HCT116 (cell line): Measurements from ENCODE around the gene CES4A. TPM values are rescaled to one million over a fixed set of nuclear protein-coding genes. Genes with fewer than 3 reads are reported as not detected.

ENCODE experiments used
- ATAC-seq: fragments of 200-7000 bp; cut with Tn5 transposase; 2 replicates; pipeline ENCODE4 v1.9.1; 2020; ENCODE audit warnings: mild to moderate bottlenecking, moderate library complexity
- BruUV-seq: library from RNA; stranded (reverse); fragments of 400-500 nt; replicated peaks from 2 replicates; lab custom pipeline; 2021; lab: Mats Ljungman, UMichigan
- CTCF ChIA-PET: fragments of 300-600 bp; sonication (Branson Sonifier 250); formaldehyde crosslinking; loops from one replicate; lab custom pipeline; 2021; ENCODE audit warnings: antibody characterized with exemption; lab: Charles Lee
- POLR2A ChIA-PET: fragments of 300-600, 350-600 bp; sonication (Branson Sonifier 250); formaldehyde crosslinking; loops from one replicate; lab custom pipeline; 2021; ENCODE audit warnings: antibody characterized with exemption; lab: Charles Lee
- RAD21 ChIA-PET, 2 experiments: fragments of 300-600 bp; sonication (Branson Sonifier 250); formaldehyde crosslinking; loops; one replicate each; lab custom pipeline; 2023; ENCODE audit warnings: low total read pairs in 2 of 2; ENCODE audit not compliant: uncharacterized antibody in 2 of 2, unreplicated experiment in 2 of 2, low non-redundant PET in 1 of 2; lab: Charles Lee
- DNase-seq: peaks from one replicate; pipeline ENCODE4 v3.0.0-alpha.2; 2010; ENCODE audit warnings: low read depth, low spot score
- H2AFZ ChIP-seq: fragments of 200-600 bp; shearing (Covaris generic), sonication (generic); 2 replicates; pipeline ENCODE4 v1.6.1; 2017; ENCODE audit warnings: low read depth, mixed run types, mixed read lengths, antibody characterized with exemption, low read length; ENCODE audit not compliant: poor library complexity, severe bottlenecking
- H3K27ac ChIP-seq: 2 replicates; pipeline ENCODE4 v1.5.1; 2012; ENCODE audit warnings: low read depth, low read length
- H3K27me3 ChIP-seq: fragments of 200-600 bp; sonication (generic); 2 replicates; pipeline ENCODE4 v1.6.1; 2016; ENCODE audit warnings: mixed run types, low read length, mixed read lengths; ENCODE audit not compliant: insufficient read depth
- H3K36me3 ChIP-seq, 2 experiments: fragments of 200-500 bp in 1 of 2; fragments of 200-600 bp in 1 of 2; sonication (Bioruptor generic) in 1 of 2; sonication (generic) in 1 of 2; 2 replicates each; pipeline versions ENCODE4 v1.5.1 to v1.6.1; 2014 to 2016; ENCODE audit warnings: low read length in 2 of 2, inconsistent platforms in 1 of 2, mixed read lengths in 1 of 2, mixed run types in 1 of 2; ENCODE audit not compliant: insufficient read depth in 2 of 2, control insufficient read depth in 1 of 2
- H3K4me1 ChIP-seq, 2 experiments: fragments of 200-600 bp in 1 of 2; sonication (generic) in 1 of 2; 2 replicates each; pipeline versions ENCODE4 v1.5.1 to v1.6.1; 2012 to 2017; ENCODE audit warnings: low read length in 2 of 2, inconsistent platforms in 1 of 2, mild to moderate bottlenecking in 1 of 2, mixed read lengths in 1 of 2, mixed run types in 1 of 2, moderate library complexity in 1 of 2; ENCODE audit not compliant: insufficient read depth in 2 of 2, control insufficient read depth in 1 of 2
- H3K4me2 ChIP-seq: fragments of 200-600 bp; sonication (generic); 2 replicates; pipeline ENCODE4 v1.6.1; 2017; ENCODE audit warnings: mixed run types, low read length, mixed read lengths
- H3K4me3 ChIP-seq, 2 experiments: fragments of 200-600 bp in 1 of 2; sonication (generic) in 1 of 2; replicated peaks in 1 of 2; 2 replicates each; pipeline ENCODE4 v1.5.1; 2011 to 2016; ENCODE audit warnings: low read length in 2 of 2, control low read depth in 1 of 2, low read depth in 1 of 2, mild to moderate bottlenecking in 1 of 2, mixed read lengths in 1 of 2, mixed run types in 1 of 2
- H3K79me2 ChIP-seq: fragments of 200-600 bp; sonication (generic); 2 replicates; pipeline ENCODE4 v1.6.1; 2017; ENCODE audit warnings: mild to moderate bottlenecking, mixed run types, low read length, moderate library complexity, mixed read lengths; ENCODE audit not compliant: insufficient read depth
- H3K9ac ChIP-seq: fragments of 200-600 bp; sonication (generic); 2 replicates; pipeline ENCODE4 v1.6.1; 2016; ENCODE audit warnings: low read length, mixed read lengths
- H3K9me2 ChIP-seq: fragments of 200-600 bp; sonication (generic), shearing (Covaris generic); 2 replicates; pipeline ENCODE4 v1.6.1; 2017; ENCODE audit warnings: mixed run types, mild to moderate bottlenecking, moderate library complexity; ENCODE audit not compliant: insufficient read depth
- H3K9me3 ChIP-seq, 2 experiments: fragments of 200-500 bp in 1 of 2; fragments of 200-600 bp in 1 of 2; sonication (Bioruptor generic) in 1 of 2; sonication (generic) in 1 of 2; 2 replicates each; pipeline ENCODE4 v1.6.1; 2014 to 2017; ENCODE audit warnings: low read length in 2 of 2, mixed read lengths in 2 of 2, inconsistent platforms in 1 of 2, low read depth in 1 of 2, mild to moderate bottlenecking in 1 of 2, mixed run types in 1 of 2, moderate library complexity in 1 of 2; ENCODE audit not compliant: control insufficient read depth in 1 of 2, insufficient read depth in 1 of 2
- H4K20me1 ChIP-seq: fragments of 200-600 bp; sonication (generic), shearing (Covaris generic); 2 replicates; pipeline ENCODE4 v1.6.1; 2017; ENCODE audit warnings: mixed run types, mild to moderate bottlenecking, moderate library complexity; ENCODE audit not compliant: insufficient read depth
- CBX3 ChIP-seq: IDR thresholded peaks from 2 replicates; pipeline ENCODE4 v1.6.1; 2012; ENCODE audit warnings: low read depth
- CEBPB ChIP-seq: IDR thresholded peaks from 2 replicates; pipeline ENCODE4 v1.6.1; 2012; ENCODE audit warnings: low read depth
- EGR1 ChIP-seq: IDR thresholded peaks from 2 replicates; pipeline ENCODE4 v1.6.1; 2012; ENCODE audit warnings: low read depth
- ELF1 ChIP-seq: IDR thresholded peaks from 2 replicates; pipeline ENCODE4 v1.6.1; 2012; ENCODE audit warnings: low read depth, borderline replicate concordance
- EZH2 ChIP-seq: fragments of 200-600 bp; sonication (generic); IDR thresholded peaks from 2 replicates; pipeline ENCODE4 v1.6.1; 2017; ENCODE audit warnings: antibody characterized with exemption, mixed run types
- EZH2phosphoT487 ChIP-seq: fragments of 200-600 bp; IDR thresholded peaks from 2 replicates; pipeline ENCODE4 v1.6.1; 2018; ENCODE audit warnings: antibody characterized with exemption, borderline replicate concordance
- FOSL1 ChIP-seq: IDR thresholded peaks from 2 replicates; pipeline ENCODE4 v1.6.1; 2012; ENCODE audit warnings: low read depth
- JUND ChIP-seq: IDR thresholded peaks from 2 replicates; pipeline ENCODE4 v1.6.1; 2012
- POLR2A ChIP-seq: IDR thresholded peaks from 2 replicates; pipeline ENCODE4 v1.7.0; 2011; ENCODE audit warnings: borderline replicate concordance; ENCODE audit not compliant: insufficient read depth, insufficient read length; ENCODE audit errors: extremely low read depth
- POLR2AphosphoS5 ChIP-seq: IDR thresholded peaks from 2 replicates; pipeline ENCODE4 v1.6.1; 2011; ENCODE audit warnings: mild to moderate bottlenecking, low read depth, low read length, moderate library complexity
- REST ChIP-seq: IDR thresholded peaks from 2 replicates; pipeline ENCODE4 v1.6.1; 2012; ENCODE audit warnings: low read depth
- SIN3A ChIP-seq: IDR thresholded peaks from 2 replicates; pipeline ENCODE4 v1.6.1; 2012; ENCODE audit warnings: low read depth
- SP1 ChIP-seq: IDR thresholded peaks from 2 replicates; pipeline ENCODE4 v1.6.1; 2012; ENCODE audit warnings: low read depth
- TCF7L2 ChIP-seq: IDR thresholded peaks from 2 replicates; pipeline ENCODE4 v1.7.0; 2011; ENCODE audit warnings: borderline replicate concordance, inconsistent platforms; ENCODE audit not compliant: insufficient read depth, insufficient read length; ENCODE audit errors: extremely low read depth
- YY1 ChIP-seq: IDR thresholded peaks from 2 replicates; pipeline ENCODE4 v1.6.1; 2011; ENCODE audit warnings: low read length, low read depth, moderate library complexity, mild to moderate bottlenecking; ENCODE audit not compliant: insufficient replicate concordance; ENCODE audit errors: extremely low read depth
- ZFX ChIP-seq: fragments of 450-650 bp; IDR thresholded peaks from 2 replicates; pipeline ENCODE4 v1.6.1; 2017
- ZNF274 ChIP-seq: fragments of 200-500 bp; sonication (Bioruptor generic); IDR thresholded peaks from 2 replicates; pipeline ENCODE4 v1.6.1; 2014; ENCODE audit warnings: mild to moderate bottlenecking, low read depth, low read length, inconsistent platforms
- intact Hi-C: fragments of 100-400 bp; cut with micrococcal nuclease; formaldehyde crosslinking; loops from 2 replicates; pipeline ENCODE4 v1.10.0; 2022
- total RNA-seq: library from RNA; stranded (reverse); gene quantifications from one replicate; pipeline ENCODE4 v1.2.1, GENCODE V29; 2021; ENCODE audit not compliant: unreplicated experiment
- TF ChIP-seq, protein P1 (sequence below), 3 experiments: fragments of 200-600 bp in 1 of 3; sonication (generic) in 1 of 3; IDR thresholded peaks in 2 of 3; conservative IDR thresholded peaks in 1 of 3; 2 replicates each; pipeline ENCODE4 v1.5.1; 2012 to 2017; ENCODE audit warnings: low read depth in 2 of 3, low read length in 2 of 3, antibody characterized with exemption in 1 of 3, borderline replicate concordance in 1 of 3, control low read depth in 1 of 3, mild to moderate bottlenecking in 1 of 3, mixed read lengths in 1 of 3, mixed run types in 1 of 3, moderate library complexity in 1 of 3; ENCODE audit not compliant: insufficient read depth in 1 of 3

The CES4A gene
- total RNA-seq, 1 experiment from 2014 or later = not detected

DNA sequence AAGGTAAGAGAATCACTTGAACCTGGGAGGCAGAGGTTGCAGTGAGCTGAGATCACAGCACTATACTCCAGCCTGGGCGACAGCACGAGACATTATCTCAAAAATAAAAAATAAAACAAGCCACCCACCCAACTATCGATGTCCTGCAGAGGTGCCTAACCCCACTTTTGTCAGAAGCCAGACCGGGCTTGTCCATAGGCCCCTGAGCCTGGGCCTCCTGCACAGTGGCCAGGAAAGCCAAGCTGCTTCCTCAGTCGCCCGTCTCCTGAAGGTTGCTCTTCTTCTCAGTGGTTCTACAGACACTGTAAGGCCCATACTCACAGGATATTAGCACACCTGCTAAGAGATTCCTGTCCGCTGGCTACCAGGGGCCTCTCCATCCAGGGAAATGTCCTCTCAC, 41.8 kb upstream of the CES4A start:
- Histone ChIP-seq H3K4me3 (no peak overlapping the region), H2AFZ (no peak overlapping the region), H3K9me2 (no peaks in the 10 kb centered on the region), H3K9ac (no peak overlapping the region), H3K27me3 (no peaks in the 10 kb centered on the region), H4K20me1 (no peaks in the 10 kb centered on the region), H3K36me3 (peaks cover 2 to 5% of the 10 kb centered on the region in 2 experiments; a peak in 3 of 4 replicates), H3K4me1 (peaks cover 0 to 9% of the 10 kb centered on the region in 2 experiments; a peak in 2 of 4 replicates), H3K4me2 (no peak overlapping the region), H3K79me2 (no peaks in the 10 kb centered on the region), H3K9me3 (peaks cover 0 to 6% of the 10 kb centered on the region in 2 experiments; a peak in 1 of 4 replicates), H3K27ac (no peak overlapping the region)
- no TSS peak for BruUV-seq
- TF ChIP-seq POLR2AphosphoS5 (no peak), SIN3A (no peak), FOSL1 (no peak), EZH2 (no peak), ELF1 (no peak), JUND (no peak), CBX3 (no peak), ZFX (no peak), ZNF274 (no peak), CEBPB (no peak), REST (no peak), EGR1 (no peak), EZH2phosphoT487 (no peak), POLR2A (no peak), TCF7L2 (no peak), SP1 (no peak), YY1 (no peak)
- TF ChIP-seq, protein P1, sequence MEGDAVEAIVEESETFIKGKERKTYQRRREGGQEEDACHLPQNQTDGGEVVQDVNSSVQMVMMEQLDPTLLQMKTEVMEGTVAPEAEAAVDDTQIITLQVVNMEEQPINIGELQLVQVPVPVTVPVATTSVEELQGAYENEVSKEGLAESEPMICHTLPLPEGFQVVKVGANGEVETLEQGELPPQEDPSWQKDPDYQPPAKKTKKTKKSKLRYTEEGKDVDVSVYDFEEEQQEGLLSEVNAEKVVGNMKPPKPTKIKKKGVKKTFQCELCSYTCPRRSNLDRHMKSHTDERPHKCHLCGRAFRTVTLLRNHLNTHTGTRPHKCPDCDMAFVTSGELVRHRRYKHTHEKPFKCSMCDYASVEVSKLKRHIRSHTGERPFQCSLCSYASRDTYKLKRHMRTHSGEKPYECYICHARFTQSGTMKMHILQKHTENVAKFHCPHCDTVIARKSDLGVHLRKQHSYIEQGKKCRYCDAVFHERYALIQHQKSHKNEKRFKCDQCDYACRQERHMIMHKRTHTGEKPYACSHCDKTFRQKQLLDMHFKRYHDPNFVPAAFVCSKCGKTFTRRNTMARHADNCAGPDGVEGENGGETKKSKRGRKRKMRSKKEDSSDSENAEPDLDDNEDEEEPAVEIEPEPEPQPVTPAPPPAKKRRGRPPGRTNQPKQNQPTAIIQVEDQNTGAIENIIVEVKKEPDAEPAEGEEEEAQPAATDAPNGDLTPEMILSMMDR (IDR thresholded peaks at IDR 0.05 in 2 of 3, conservative IDR thresholded peaks at IDR 0.05 in 1 of 3; ENCODE audit: borderline replicate concordance in 1 of 3, insufficient read depth in 1 of 3, low read depth in 2 of 3, low read length in 2 of 3) = no peak
- intact Hi-C loops = no loop called here
- DNase-seq (no peak), ATAC-seq (no peak)
- ChIA-PET CTCF (interaction anchor here (0.7 to 1.1 kb wide), 2 partner anchors 14 to 51 kb away, joined by 3 read pairs; partner anchors contain the start of gene CES3), POLR2A (no interaction called here), RAD21 (no interaction called here)
